GM12878 (cell line): ENCODE data around the gene NEURL4. TPM values are rescaled to one million over a fixed set of nuclear protein-coding genes. Genes with fewer than 3 reads are reported as not detected.
A peak's percentile ranks its signal among the peaks of the same experiment; 100 is the strongest.

Experiments
- BHLHE40 ChIP-seq, 2 experiments: fragments of 450-650 bp in 1 of 2; IDR thresholded peaks; 2 replicates each; pipeline ENCODE4 v1.6.1; 2011 to 2017; ENCODE audit warnings: low read depth in 2 of 2, borderline replicate concordance in 1 of 2, improper control_type of control experiment in 1 of 2, low read length in 1 of 2, mild to moderate bottlenecking in 1 of 2
- CEBPB ChIP-seq, 2 experiments: fragments of 150-350 bp in 1 of 2; IDR thresholded peaks; 2 replicates each; pipeline ENCODE4 v1.6.1; 2012 to 2014; ENCODE audit warnings: low read depth in 2 of 2, low read length in 2 of 2, borderline replicate concordance in 1 of 2, inconsistent platforms in 1 of 2
- CREB1 ChIP-seq: IDR thresholded peaks from 2 replicates; pipeline ENCODE4 v1.6.1; 2012; ENCODE audit warnings: low read depth, mild to moderate bottlenecking, inconsistent platforms
- EED ChIP-seq: sonication (generic); IDR thresholded peaks from 2 replicates; pipeline ENCODE4 v1.6.1; 2016; ENCODE audit warnings: antibody characterized with exemption, low read depth
- MEF2A ChIP-seq: IDR thresholded peaks from 2 replicates; pipeline ENCODE4 v1.6.1; 2011; ENCODE audit warnings: low read depth, mild to moderate bottlenecking, low read length, moderate library complexity; ENCODE audit not compliant: insufficient read depth
- MYB ChIP-seq: fragments of 150-350 bp; IDR thresholded peaks from 2 replicates; pipeline ENCODE4 v1.6.1; 2014; ENCODE audit warnings: mild to moderate bottlenecking, low read depth, low read length, borderline replicate concordance
- SP1 ChIP-seq: IDR thresholded peaks from one replicate; pipeline ENCODE4 v1.6.1; 2011; ENCODE audit warnings: low read depth, low read length
- SRF ChIP-seq, 2 experiments: IDR thresholded peaks; 2 replicates each; pipeline ENCODE4 v1.6.1; 2011; ENCODE audit warnings: low read depth in 2 of 2, low read length in 2 of 2, mild to moderate bottlenecking in 1 of 2, moderate library complexity in 1 of 2
- SUPT20H ChIP-seq: IDR thresholded peaks from 2 replicates; pipeline ENCODE4 v1.6.1; 2011; ENCODE audit warnings: low read depth, mild to moderate bottlenecking, low read length, moderate library complexity, borderline replicate concordance; ENCODE audit not compliant: control insufficient read depth
- ZNF622 ChIP-seq: fragments of 450-650 bp; IDR thresholded peaks from 2 replicates; pipeline ENCODE4 v1.6.1; 2017; ENCODE audit warnings: mild to moderate bottlenecking, inconsistent platforms
- polyA plus RNA-seq, 11 experiments: library from polyadenylated mRNA; depleted of rRNA in 4 of 11; unstranded in 6 of 11; stranded (reverse) in 5 of 11; fragments of >200 nt; fragmentation: Nextera tagmentation in 4 of 11; fragmentation: Illumina TruSeq in 1 of 11; extraction: Ambion mirVana in 4 of 11; extraction: Trizol in 1 of 11; gene quantifications; 1 replicate in 1 of 11; 2 replicates in 10 of 11; pipeline versions ENCODE4 v1.2.1 to v1.2.3, GENCODE V29; 2011 to 2016; ENCODE audit warnings: inconsistent platforms in 2 of 11, missing spikeins in 2 of 11, low read depth in 1 of 11
- total RNA-seq, 4 experiments: library from RNA; depleted of rRNA in 3 of 4; stranded (reverse); fragments of >200 nt in 3 of 4; fragmentation: Illumina TruSeq in 1 of 4; extraction: Trizol in 1 of 4; gene quantifications; 2 replicates each; pipeline versions ENCODE4 v1.2.1 to v1.2.3, GENCODE V29; 2013 to 2021
- TF ChIP-seq, protein P1 (sequence below): IDR thresholded peaks from 2 replicates; pipeline ENCODE4 v1.6.1; 2012; ENCODE audit warnings: low read depth, low read length, improper control_type of control experiment
- TF ChIP-seq, protein P2 (sequence below): IDR thresholded peaks from 2 replicates; pipeline ENCODE4 v1.6.1; 2011; ENCODE audit warnings: borderline replicate concordance, low read depth, mild to moderate bottlenecking, moderate library complexity, low read length; ENCODE audit not compliant: insufficient read depth, poor library complexity, severe bottlenecking
- TF ChIP-seq, protein P3 (sequence below): IDR thresholded peaks from 2 replicates; pipeline ENCODE4 v1.6.1; 2011; ENCODE audit warnings: borderline replicate concordance, low read depth, mild to moderate bottlenecking, moderate library complexity, mixed read lengths, low read length; ENCODE audit not compliant: insufficient read depth; ENCODE audit errors: extremely low read length

The NEURL4 gene
- total and polyA plus RNA-seq, 10 of the 15 experiments (the other 5 are each of a cell fraction or from before 2014, with no cell fraction given): 0.03 to 41.9 (median 10.0) TPM

DNA sequence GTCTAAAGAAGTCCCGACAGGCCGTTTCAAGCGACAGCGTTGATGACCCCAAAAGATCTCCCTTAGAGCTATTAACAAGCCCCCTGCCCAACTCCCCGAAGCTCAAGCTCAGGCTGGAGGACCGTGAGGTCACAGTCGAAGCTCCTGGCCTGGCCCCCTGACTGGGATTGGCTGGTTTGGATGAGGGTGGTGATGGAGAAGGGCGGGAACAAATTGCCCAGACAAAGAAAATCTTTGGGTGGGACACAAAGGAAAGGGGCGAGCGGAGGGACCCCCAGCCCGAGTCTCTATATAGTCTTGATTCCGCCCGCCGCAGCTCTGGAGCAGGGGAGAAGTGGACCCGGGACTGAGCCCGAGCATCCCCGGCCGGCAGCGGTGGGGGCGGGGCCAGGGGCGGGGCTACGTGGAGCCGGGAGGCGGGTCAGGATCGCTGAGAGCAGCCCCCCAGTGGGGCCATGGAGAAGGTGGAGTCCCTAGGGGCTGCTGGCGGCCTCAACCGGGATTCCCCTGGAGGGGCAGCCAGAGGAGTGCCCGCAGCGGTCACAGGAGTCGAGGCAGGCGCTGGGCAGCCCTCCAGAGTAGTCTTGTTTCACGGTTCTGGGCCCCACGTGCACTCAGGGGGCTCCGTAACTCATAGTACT, 982 bp upstream of the NEURL4 start (continued):
- TF ChIP-seq SUPT20H: no peak
- no peak for TF ChIP-seq ZNF622
- peak in 1 of 2 experiments; percentile 70; a peak in 2 of 4 replicates for TF ChIP-seq BHLHE40 (IDR thresholded peaks at IDR 0.05; ENCODE audit: borderline replicate concordance in 1 of 2, low read depth in 2 of 2, low read length in 1 of 2)
- TF ChIP-seq, protein P1, sequence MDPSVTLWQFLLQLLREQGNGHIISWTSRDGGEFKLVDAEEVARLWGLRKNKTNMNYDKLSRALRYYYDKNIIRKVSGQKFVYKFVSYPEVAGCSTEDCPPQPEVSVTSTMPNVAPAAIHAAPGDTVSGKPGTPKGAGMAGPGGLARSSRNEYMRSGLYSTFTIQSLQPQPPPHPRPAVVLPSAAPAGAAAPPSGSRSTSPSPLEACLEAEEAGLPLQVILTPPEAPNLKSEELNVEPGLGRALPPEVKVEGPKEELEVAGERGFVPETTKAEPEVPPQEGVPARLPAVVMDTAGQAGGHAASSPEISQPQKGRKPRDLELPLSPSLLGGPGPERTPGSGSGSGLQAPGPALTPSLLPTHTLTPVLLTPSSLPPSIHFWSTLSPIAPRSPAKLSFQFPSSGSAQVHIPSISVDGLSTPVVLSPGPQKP: no peak
- TF ChIP-seq SP1: peak; percentile 43
- no peak for TF ChIP-seq EED
- TF ChIP-seq CREB1: no peak
- TF ChIP-seq MYB: no peak
- TF ChIP-seq, protein P2, sequence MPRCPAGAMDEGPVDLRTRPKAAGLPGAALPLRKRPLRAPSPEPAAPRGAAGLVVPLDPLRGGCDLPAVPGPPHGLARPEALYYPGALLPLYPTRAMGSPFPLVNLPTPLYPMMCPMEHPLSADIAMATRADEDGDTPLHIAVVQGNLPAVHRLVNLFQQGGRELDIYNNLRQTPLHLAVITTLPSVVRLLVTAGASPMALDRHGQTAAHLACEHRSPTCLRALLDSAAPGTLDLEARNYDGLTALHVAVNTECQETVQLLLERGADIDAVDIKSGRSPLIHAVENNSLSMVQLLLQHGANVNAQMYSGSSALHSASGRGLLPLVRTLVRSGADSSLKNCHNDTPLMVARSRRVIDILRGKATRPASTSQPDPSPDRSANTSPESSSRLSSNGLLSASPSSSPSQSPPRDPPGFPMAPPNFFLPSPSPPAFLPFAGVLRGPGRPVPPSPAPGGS: no peak
- TF ChIP-seq, protein P3, sequence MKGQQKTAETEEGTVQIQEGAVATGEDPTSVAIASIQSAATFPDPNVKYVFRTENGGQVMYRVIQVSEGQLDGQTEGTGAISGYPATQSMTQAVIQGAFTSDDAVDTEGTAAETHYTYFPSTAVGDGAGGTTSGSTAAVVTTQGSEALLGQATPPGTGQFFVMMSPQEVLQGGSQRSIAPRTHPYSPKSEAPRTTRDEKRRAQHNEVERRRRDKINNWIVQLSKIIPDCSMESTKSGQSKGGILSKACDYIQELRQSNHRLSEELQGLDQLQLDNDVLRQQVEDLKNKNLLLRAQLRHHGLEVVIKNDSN: no peak
- no peak for TF ChIP-seq CEBPB (IDR thresholded peaks at IDR 0.05; ENCODE audit: borderline replicate concordance in 1 of 2, low read depth in 2 of 2, low read length in 2 of 2)
- no peak for TF ChIP-seq SRF (IDR thresholded peaks at IDR 0.05; ENCODE audit: low read depth in 2 of 2, low read length in 2 of 2)
- TF ChIP-seq MEF2A: no peak
